IMR-90 (cell line): ENCODE data around the gene MEDAG.

Source experiments
- BHLHE40 ChIP-seq: fragments of 150-350 bp; IDR thresholded peaks from 2 replicates; pipeline ENCODE4 v1.6.1; 2016; ENCODE audit warnings: mild to moderate bottlenecking, low read depth, low read length
- CHD1 ChIP-seq: IDR thresholded peaks from 2 replicates; pipeline ENCODE4 v1.6.1; 2012; ENCODE audit warnings: low read depth, low read length, improper control_type of control experiment
- CTCF ChIP-seq: conservative IDR thresholded peaks from 2 replicates; pipeline ENCODE4 v1.5.1; 2012; ENCODE audit warnings: mild to moderate bottlenecking, low read depth, low read length, improper control_type of control experiment
- ELK1 ChIP-seq: fragments of 150-350 bp; IDR thresholded peaks from 2 replicates; pipeline ENCODE4 v1.6.1; 2016; ENCODE audit warnings: low read depth, mild to moderate bottlenecking, low read length, moderate library complexity, borderline replicate concordance
- FOS ChIP-seq: fragments of 150-350 bp; IDR thresholded peaks from 2 replicates; pipeline ENCODE4 v1.6.1; 2016; ENCODE audit warnings: low read depth, low read length
- MAFK ChIP-seq: IDR thresholded peaks from 2 replicates; pipeline ENCODE4 v1.6.1; 2012; ENCODE audit warnings: low read depth, low read length, improper control_type of control experiment
- MAZ ChIP-seq: IDR thresholded peaks from 2 replicates; pipeline ENCODE4 v1.6.1; 2012; ENCODE audit warnings: low read depth, mild to moderate bottlenecking, low read length, improper control_type of control experiment, moderate library complexity, borderline replicate concordance
- MXI1 ChIP-seq: IDR thresholded peaks from 2 replicates; pipeline ENCODE4 v1.6.1; 2012; ENCODE audit warnings: low read depth, mild to moderate bottlenecking, low read length, moderate library complexity, borderline replicate concordance
- NFE2L2 ChIP-seq: fragments of 150-350 bp; IDR thresholded peaks from 2 replicates; pipeline ENCODE4 v1.6.1; 2016; ENCODE audit warnings: low read depth, mild to moderate bottlenecking, low read length
- POLR2A ChIP-seq: IDR thresholded peaks from 2 replicates; pipeline ENCODE4 v1.6.1; 2012; ENCODE audit warnings: mild to moderate bottlenecking, low read depth, low read length
- SMC3 ChIP-seq: fragments of 150-350 bp; IDR thresholded peaks from 2 replicates; pipeline ENCODE4 v1.6.1; 2016; ENCODE audit warnings: low read depth, mild to moderate bottlenecking, antibody characterized with exemption, low read length, moderate library complexity
- USF2 ChIP-seq: fragments of 150-350 bp; IDR thresholded peaks from 2 replicates; pipeline ENCODE4 v1.6.1; 2017; ENCODE audit warnings: mild to moderate bottlenecking, antibody characterized with exemption, low read length, low read depth

- no peak for TF ChIP-seq CTCF
- no peak for TF ChIP-seq POLR2A
- no peak for TF ChIP-seq ELK1
- TF ChIP-seq MXI1: no peak
- TF ChIP-seq BHLHE40: no peak; the same call in 1 of the 2 replicates
- no peak for TF ChIP-seq SMC3
- TF ChIP-seq FOS: 0 out of 2 replicates have a peak, but pooled peaks have one; percentile 10
- TF ChIP-seq MAZ: peak; percentile 47; the same call in 1 of the 2 replicates
- no peak for TF ChIP-seq CHD1
- no peak for TF ChIP-seq USF2
- no peak for TF ChIP-seq NFE2L2
- TF ChIP-seq MAFK: no peak
Measured at GRCh38 chr13:30905932-30906383, at the start of gene MEDAG.
